ENCODE data around the gene TUBB3.

TUBB3 gene

GRCh38 chr16:89936508-89936907 is 13.4 kb downstream of the TUBB3 start:
- DNase-seq: no peak

GRCh38 chr16:89936981-89937380 is 13.8 kb downstream of the TUBB3 start:
- no peak for DNase-seq

- no peak for DNase-seq
These were observed 15.2 kb downstream of the TUBB3 start for GRCh38 chr16:89938175-89938885.

GRCh38 chr16:89944773-89945172 is 21.6 kb downstream of the TUBB3 start:
- no peak for DNase-seq

- DNase-seq: no peak
These were observed 22.5 kb downstream of the TUBB3 start for GRCh38 chr16:89945654-89946053.

GRCh38 chr16:89946515-89946914 is 23.4 kb downstream of the TUBB3 start:
- no peak for DNase-seq

- DNase-seq: no peak
These were observed 26.1 kb downstream of the TUBB3 start for GRCh38 chr16:89949121-89949742.

GRCh38 chr16:89949756-89950155 is 26.6 kb downstream of the TUBB3 start:
- DNase-seq: peak in 6 of 58 donors; percentile 2 to 19 (median 14)

GRCh38 chr16:89951509-89951908 is 28.4 kb downstream of the TUBB3 start:
- no peak for DNase-seq

GRCh38 chr16:89952049-89952448 is 28.9 kb downstream of the TUBB3 start:
- no peak for DNase-seq

- no peak for DNase-seq
These were observed 29.4 kb downstream of the TUBB3 start for GRCh38 chr16:89952551-89952950.

- no peak for DNase-seq
These were observed 30.7 kb downstream of the TUBB3 start for GRCh38 chr16:89953671-89954406.

- DNase-seq: no peak
These were observed 31.3 kb downstream of the TUBB3 start for GRCh38 chr16:89954462-89954861.

GRCh38 chr16:89955001-89955685 is 32.0 kb downstream of the TUBB3 start:
- DNase-seq: no peak

- no peak for DNase-seq
These were observed 33.5 kb downstream of the TUBB3 start for GRCh38 chr16:89956505-89957215.

- no peak for DNase-seq
These were observed 34.2 kb downstream of the TUBB3 start for GRCh38 chr16:89957216-89957785.

- DNase-seq: peak in 20 of 58 donors; percentile 6 to 52 (median 21)
These were observed 34.9 kb downstream of the TUBB3 start for GRCh38 chr16:89958068-89958467.

- DNase-seq: no peak
These were observed 35.5 kb downstream of the TUBB3 start for GRCh38 chr16:89958596-89958995.

- no peak for DNase-seq
These were observed 37.8 kb downstream of the TUBB3 start for GRCh38 chr16:89960966-89961365.

- no peak for DNase-seq
These were observed 38.8 kb downstream of the TUBB3 start for GRCh38 chr16:89961920-89962319.
